Stimulated activated CD4-positive, alpha-beta T cell treated with anti-CD3 and anti-CD28 coated beads, TNF-alpha, amount 100 ng/mL, for 48 hours (primary cell): ENCODE results near the gene ALOXE3.

Experiments used
- DNase-seq, 3 donors: peaks; one replicate each; pipeline ENCODE4 v3.0.0-alpha.2; 2020; ENCODE audit warnings: low read depth in 3 of 3

ALOXE3 gene

DNA sequence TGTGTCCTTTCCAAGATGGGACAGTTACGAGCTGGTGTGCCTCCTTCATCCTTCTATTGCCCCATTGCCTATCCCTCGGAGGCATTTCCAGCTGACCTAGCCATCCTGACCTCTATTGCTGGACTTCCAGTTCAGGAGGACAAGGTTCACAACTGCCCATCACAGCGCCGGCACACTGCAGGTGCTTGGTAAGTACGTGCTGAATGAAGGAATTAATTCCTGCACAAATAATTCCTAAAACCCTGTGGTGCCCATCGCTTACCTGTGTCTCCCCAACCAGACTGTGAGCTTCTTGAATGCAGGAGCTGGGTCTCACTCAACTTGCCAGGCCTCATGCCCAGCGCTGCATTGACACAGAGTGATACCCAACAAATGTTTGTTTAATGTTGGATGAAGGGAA lies 66.5 kb downstream of the ALOXE3 start:
- no peak for DNase-seq

DNA sequence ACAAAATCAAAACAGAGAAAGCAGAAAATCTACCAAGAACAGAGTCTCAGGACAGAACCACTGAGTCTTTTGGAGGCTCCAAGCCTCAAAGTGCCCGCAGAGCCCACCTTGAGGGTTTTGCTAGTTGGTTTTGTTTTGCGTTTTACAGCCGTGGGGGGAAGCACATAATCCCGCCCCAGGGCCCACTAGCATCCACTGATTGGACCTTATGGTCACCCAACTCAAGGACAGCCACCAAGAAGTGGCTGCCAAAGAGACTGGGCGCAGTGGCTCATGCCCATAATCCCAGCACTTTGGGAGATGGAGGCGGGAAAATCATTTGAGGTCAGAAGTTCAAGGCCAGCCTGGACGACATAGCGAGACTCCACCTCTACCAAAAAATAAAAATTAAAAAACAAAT lies 69.6 kb downstream of the ALOXE3 start:
- DNase-seq: no peak

DNA sequence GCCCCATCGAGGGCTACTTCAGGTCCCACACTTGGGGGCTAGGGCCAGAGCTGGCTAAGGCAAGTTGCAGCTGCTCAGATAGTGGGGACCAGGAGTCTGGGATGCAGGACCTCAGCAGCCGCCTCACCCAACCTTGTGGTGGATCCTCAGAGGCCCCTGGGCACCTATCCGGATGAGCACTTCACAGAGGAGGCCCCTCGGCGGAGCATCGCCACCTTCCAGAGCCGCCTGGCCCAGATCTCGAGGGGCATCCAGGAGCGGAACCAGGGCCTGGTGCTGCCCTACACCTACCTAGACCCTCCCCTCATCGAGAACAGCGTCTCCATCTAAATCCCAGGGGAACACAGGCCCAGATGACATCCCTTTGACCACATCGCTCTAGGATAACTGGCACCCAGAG lies 70.1 kb downstream of the ALOXE3 start:
- no peak for DNase-seq

DNA sequence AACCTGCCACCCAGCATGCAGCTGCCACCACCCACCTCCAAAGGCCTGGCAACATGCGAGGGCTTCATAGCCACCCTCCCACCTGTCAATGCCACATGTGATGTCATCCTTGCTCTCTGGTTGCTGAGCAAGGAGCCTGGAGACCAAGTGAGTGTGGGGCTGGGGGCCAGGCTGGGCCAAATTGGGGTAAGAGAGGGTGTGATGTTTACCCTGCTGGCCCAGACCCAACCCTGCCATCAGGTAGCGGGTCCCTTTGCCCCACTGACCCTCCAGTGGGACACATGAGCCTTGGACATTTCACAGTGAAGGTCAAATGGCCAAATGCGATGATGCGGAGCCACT lies 70.6 kb downstream of the ALOXE3 start:
- no peak for DNase-seq

DNA sequence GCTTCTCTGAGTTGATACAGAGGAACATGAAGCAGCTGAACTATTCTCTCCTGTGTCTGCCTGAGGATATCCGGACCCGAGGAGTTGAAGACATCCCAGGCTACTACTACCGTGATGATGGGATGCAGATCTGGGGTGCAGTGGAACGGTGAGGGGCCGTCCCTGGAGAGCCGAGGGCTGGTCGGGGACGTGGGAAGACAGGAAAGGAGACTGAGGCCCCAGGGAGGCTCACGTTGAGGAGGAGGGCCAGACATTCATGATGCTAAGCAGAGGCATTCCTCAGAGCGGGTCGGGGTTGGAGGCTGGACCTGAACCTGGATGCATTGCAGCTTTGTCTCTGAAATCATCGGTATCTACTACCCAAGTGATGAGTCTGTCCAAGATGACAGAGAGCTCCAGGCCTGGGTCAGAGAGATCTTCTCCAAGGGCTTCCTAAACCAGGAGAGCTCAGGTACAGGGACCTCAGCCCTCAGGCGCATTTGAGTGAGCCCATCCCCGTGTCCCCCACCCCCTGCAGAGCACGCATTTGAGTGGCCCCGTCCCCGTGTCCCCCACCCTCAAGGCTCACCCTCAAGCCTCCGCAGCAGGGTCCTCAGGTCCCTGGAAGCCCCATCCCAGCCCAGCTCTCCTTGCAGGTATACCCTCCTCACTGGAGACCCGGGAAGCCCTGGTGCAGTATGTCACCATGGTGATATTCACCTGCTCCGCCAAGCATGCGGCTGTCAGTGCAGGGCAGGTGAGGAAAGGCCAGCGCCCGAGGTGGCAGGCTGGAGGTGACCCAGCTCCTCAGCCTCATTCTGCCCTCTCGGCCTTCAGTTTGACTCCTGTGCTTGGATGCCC lies 71.2 kb downstream of the ALOXE3 start:
- DNase-seq: no peak

DNA sequence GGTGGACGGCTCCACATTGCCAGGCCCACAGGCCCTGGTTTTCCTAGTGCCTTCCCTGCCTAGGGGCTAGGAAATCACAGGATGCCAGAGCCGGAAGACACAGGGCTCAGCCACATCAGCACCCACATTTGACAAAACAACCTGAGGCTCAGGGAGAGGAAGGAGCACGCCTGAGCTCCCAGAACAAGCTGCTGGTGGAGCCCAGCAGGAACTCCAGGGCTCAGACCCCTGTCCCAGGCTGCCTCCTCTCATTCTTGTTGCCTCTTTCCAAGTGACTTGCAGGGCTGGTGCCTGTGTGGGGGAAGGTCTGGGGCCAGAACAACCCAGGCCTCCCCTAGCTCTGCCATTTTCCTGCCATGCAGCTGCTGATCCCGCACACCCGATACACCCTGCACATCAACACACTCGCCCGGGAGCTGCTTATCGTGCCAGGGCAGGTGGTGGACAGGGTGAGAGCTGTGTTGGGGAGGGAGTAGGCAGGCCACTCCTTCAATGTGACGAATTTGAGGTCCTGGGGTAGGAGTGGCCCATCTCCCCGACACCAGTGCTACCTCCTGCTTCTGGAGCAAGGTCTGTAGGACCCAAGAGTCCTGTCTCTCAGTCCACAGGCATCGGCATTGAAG lies 71.9 kb downstream of the ALOXE3 start:
- DNase-seq: no peak
